ENCODE data around the gene HFM1. TPM values are rescaled to one million over a fixed set of nuclear protein-coding genes. Genes with fewer than 3 reads are reported as not detected.

Gene HFM1
- total RNA-seq, 1 experiment from 2014 or later: 2.4 TPM

GRCh38 chr1:91335603-91336002, 69.0 kb downstream of the HFM1 start:
- no peaks in the 10 kb centered on the region for H3K4me1 ChIP-seq (ENCODE audit: insufficient read depth, low read length)
- H3T11ph ChIP-seq (ENCODE audit: low read length): no peak overlapping the region
- no peak overlapping the region for H4K5ac ChIP-seq (ENCODE audit: insufficient read length, low read depth, low read length)
- no peak for DNase-seq
- H2BK12ac ChIP-seq (ENCODE audit: insufficient read length, low read depth, low read length): no peak overlapping the region
- Mint-ChIP-seq H3K27ac (no peak overlapping the region), H3K9me3 (peaks cover 5 to 8% of the 10 kb centered on the region in 2 experiments; a peak in 4 of 5 replicates), H3K36me3 (ENCODE audit: insufficient read depth in 1 of 3, low read depth in 3 of 3) (peaks cover 9 to 18% (median 10%) of the 10 kb centered on the region in 3 experiments; a peak in 4 of 7 replicates), H3K4me3 (no peak overlapping the region), H3K27me3 (ENCODE audit: low read depth) (no peaks in the 10 kb centered on the region; the same call in 1 of the 2 replicates), H3K4me1 (no peaks in the 10 kb centered on the region)
- no peaks in the 10 kb centered on the region for H3K79me2 ChIP-seq (ENCODE audit: insufficient read depth, low read length)
- H3K23me2 ChIP-seq (ENCODE audit: insufficient read length, low read depth, low read length, poor library complexity, severe bottlenecking): no peaks in the 10 kb centered on the region
- H3K4ac ChIP-seq (ENCODE audit: low read depth, low read length): no peak overlapping the region
- no peak overlapping the region for H3K9ac ChIP-seq (ENCODE audit: extremely low read depth, insufficient read length, low read length)
- H4K91ac ChIP-seq (ENCODE audit: insufficient read length, low read depth, low read length): no peak overlapping the region
- no peak overlapping the region for H2BK5ac ChIP-seq (ENCODE audit: insufficient read length, low read length)
- H3K18ac ChIP-seq (ENCODE audit: insufficient read length, low read depth, low read length): no peak overlapping the region
- no peak overlapping the region for H3K27ac ChIP-seq (ENCODE audit: insufficient read length, low read depth, low read length)
- no peaks in the 10 kb centered on the region for H4K20me1 ChIP-seq (ENCODE audit: control insufficient read depth, insufficient read depth, insufficient read length)
- no peak overlapping the region for H3K56ac ChIP-seq (ENCODE audit: insufficient read length, low read depth, low read length)
- H3K27me3 ChIP-seq (ENCODE audit: insufficient read depth, low read length): no peaks in the 10 kb centered on the region
- H2AK5ac ChIP-seq (ENCODE audit: insufficient read length, low read length): no peak overlapping the region
- TF ChIP-seq, protein P1, sequence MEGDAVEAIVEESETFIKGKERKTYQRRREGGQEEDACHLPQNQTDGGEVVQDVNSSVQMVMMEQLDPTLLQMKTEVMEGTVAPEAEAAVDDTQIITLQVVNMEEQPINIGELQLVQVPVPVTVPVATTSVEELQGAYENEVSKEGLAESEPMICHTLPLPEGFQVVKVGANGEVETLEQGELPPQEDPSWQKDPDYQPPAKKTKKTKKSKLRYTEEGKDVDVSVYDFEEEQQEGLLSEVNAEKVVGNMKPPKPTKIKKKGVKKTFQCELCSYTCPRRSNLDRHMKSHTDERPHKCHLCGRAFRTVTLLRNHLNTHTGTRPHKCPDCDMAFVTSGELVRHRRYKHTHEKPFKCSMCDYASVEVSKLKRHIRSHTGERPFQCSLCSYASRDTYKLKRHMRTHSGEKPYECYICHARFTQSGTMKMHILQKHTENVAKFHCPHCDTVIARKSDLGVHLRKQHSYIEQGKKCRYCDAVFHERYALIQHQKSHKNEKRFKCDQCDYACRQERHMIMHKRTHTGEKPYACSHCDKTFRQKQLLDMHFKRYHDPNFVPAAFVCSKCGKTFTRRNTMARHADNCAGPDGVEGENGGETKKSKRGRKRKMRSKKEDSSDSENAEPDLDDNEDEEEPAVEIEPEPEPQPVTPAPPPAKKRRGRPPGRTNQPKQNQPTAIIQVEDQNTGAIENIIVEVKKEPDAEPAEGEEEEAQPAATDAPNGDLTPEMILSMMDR (conservative IDR thresholded peaks at IDR 0.05): no peak
- no peak overlapping the region for H2BK15ac ChIP-seq (ENCODE audit: low read depth, low read length)
- H2AFZ ChIP-seq (ENCODE audit: low read length): no peak overlapping the region
- no peak overlapping the region for H4K8ac ChIP-seq (replicated peaks; ENCODE audit: insufficient read length, low read depth, low read length)
- H3K14ac ChIP-seq (ENCODE audit: insufficient read depth, low read length): no peak overlapping the region
- no peak overlapping the region for H3K23ac ChIP-seq (ENCODE audit: insufficient read length, low read depth, low read length)
- no peak overlapping the region for H2BK20ac ChIP-seq (ENCODE audit: low read depth, low read length, poor library complexity, severe bottlenecking)
- H3K4me2 ChIP-seq (ENCODE audit: insufficient read depth, insufficient read length, low read length): no peak overlapping the region
- no peaks in the 10 kb centered on the region for H3K9me3 ChIP-seq (ENCODE audit: control insufficient read depth, low read depth, low read length)
- no peaks in the 10 kb centered on the region for H3K79me1 ChIP-seq (ENCODE audit: insufficient read depth, low read depth, low read length, poor library complexity, severe bottlenecking)
- H2BK120ac ChIP-seq (ENCODE audit: low read depth, low read length, poor library complexity, severe bottlenecking): no peak overlapping the region
- WGBS (ENCODE audit: extremely low coverage, insufficient read length, low lambda C conversion rate): no CpG with 5 or more reads among the region's 2 CpGs

Data from H9 (cell line).